GM10266 (cell line): ENCODE measurements around the gene PM20D1.

Experiments used
- DNase-seq: peaks from one replicate; pipeline ENCODE4 v3.0.0; 2012; ENCODE audit errors: extremely low spot score
- CTCF ChIP-seq: IDR thresholded peaks from 2 replicates; pipeline ENCODE4 v1.5.1; 2012; ENCODE audit warnings: mild to moderate bottlenecking, low read depth; ENCODE audit not compliant: control insufficient read depth, insufficient read depth; ENCODE audit errors: missing control alignments

Gene PM20D1

GRCh38 chr1:205792481-205792881 lies 57.5 kb downstream of the PM20D1 start:
- no peak for TF ChIP-seq CTCF
- DNase-seq: no peak

- TF ChIP-seq CTCF: peak; percentile 92
- peak; percentile 74 for DNase-seq
Measured at GRCh38 chr1:205791568-205792180, 58.3 kb downstream of the PM20D1 start.

- no peak for DNase-seq
Measured at GRCh38 chr1:205787287-205787916, 62.5 kb downstream of the PM20D1 start.

GRCh38 chr1:205786601-205787000 lies 63.3 kb downstream of the PM20D1 start:
- DNase-seq: no peak
- TF ChIP-seq CTCF: no peak

More at GRCh38 chr1:205787287-205787916, 62.5 kb downstream of the PM20D1 start:
- TF ChIP-seq CTCF: no peak

- TF ChIP-seq CTCF: no peak
- no peak for DNase-seq
Measured at GRCh38 chr1:205785446-205785845, 64.5 kb downstream of the PM20D1 start.

- no peak for TF ChIP-seq CTCF
- no peak for DNase-seq
Measured at GRCh38 chr1:205783904-205784303, 66.0 kb downstream of the PM20D1 start.

GRCh38 chr1:205783433-205783795 lies 66.5 kb downstream of the PM20D1 start:
- DNase-seq: no peak
- TF ChIP-seq CTCF: no peak
